A549 (cell line): ENCODE data around the gene SLC22A14.

ENCODE experiments used
- CTCF ChIP-seq: fragments of >200 bp; sonication (Bioruptor Twin); formaldehyde crosslinking; IDR thresholded peaks from 3 replicates; pipeline ENCODE4 v1.5.1; 2016
- REST ChIP-seq: fragments of 200-600 bp; sonication (generic); IDR thresholded peaks from 2 replicates; pipeline ENCODE4 v1.6.1; 2016; ENCODE audit warnings: antibody characterized with exemption, mild to moderate bottlenecking, moderate library complexity

GRCh38 chr3:38235466-38235865, 46.6 kb upstream of the SLC22A14 start:
- TF ChIP-seq REST (no peak), CTCF (no peak)
